ENCODE measurements around the gene ACKR3. TPM values are rescaled to one million over a fixed set of nuclear protein-coding genes. Genes with fewer than 3 reads are reported as not detected.

The ACKR3 gene
- total RNA-seq (10 to 100 TPM; 27.4 to 50.1 (median 33.8) TPM), polyA plus RNA-seq (22.5 TPM)
- long read RNA-seq, donor 1, transcript ACKR3-202 (2 exons, 713 nt): major isoform, 15 of 47 reads
- long read RNA-seq, donor 1, transcript ACKR3-201 (2 exons, 2,203 nt): minor isoform, 12 of 47 reads
- long read RNA-seq, donor 1, partial matches to known transcripts: 6 of 47 reads
- long read RNA-seq, donor 1, other reads (novel, unspliced or antisense): 14 of 47 reads
- long read RNA-seq, donor 2, transcript ACKR3-202 (2 exons, 713 nt): major isoform, 11 of 22 reads
- long read RNA-seq, donor 2, transcript ACKR3-201 (2 exons, 2,203 nt): minor isoform, 6 of 22 reads
- long read RNA-seq, donor 2, partial matches to known transcripts: 0 of 22 reads
- long read RNA-seq, donor 2, other reads (novel, unspliced or antisense): 5 of 22 reads
- long read RNA-seq, donor 3, transcript ACKR3-202 (2 exons, 713 nt): minor isoform, 22 of 114 reads
- long read RNA-seq, donor 3, transcript ACKR3-201 (2 exons, 2,203 nt): major isoform, 56 of 114 reads
- long read RNA-seq, donor 3, partial matches to known transcripts: 20 of 114 reads
- long read RNA-seq, donor 3, other reads (novel, unspliced or antisense): 16 of 114 reads
- long read RNA-seq, donor 4, transcript ACKR3-202 (2 exons, 713 nt): major isoform, 8 of 27 reads
- long read RNA-seq, donor 4, transcript ACKR3-201 (2 exons, 2,203 nt): minor isoform, 7 of 27 reads
- long read RNA-seq, donor 4, partial matches to known transcripts: 0 of 27 reads
- long read RNA-seq, donor 4, other reads (novel, unspliced or antisense): 12 of 27 reads

DNA sequence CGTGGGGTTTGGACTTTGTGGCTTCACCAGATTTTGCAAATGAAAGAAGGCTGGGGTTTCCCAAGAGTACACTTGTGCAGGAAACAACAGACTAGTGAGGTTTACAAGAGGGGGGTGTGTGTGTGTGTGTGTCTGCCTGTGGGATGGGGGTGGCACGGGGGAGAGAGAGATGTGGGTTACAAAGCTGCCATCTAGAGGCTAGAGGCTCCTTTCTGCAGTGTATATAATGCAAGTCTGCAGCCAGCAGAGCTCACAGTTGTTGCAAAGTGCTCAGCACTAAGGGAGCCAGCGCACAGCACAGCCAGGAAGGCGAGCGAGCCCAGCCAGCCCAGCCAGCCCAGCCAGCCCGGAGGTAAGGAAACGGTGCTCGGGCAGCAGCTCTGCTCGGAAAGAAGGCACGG is at the start of gene ACKR3:
TSS of gene ACKR3 (plus strand) at position 253 of the 401 bp plus-strand sequence. CDS start 10,641 bp downstream, outside the sequence.
- Histone ChIP-seq H3K4me1 (ENCODE audit: control insufficient read depth, insufficient read depth, low read length) (peaks cover 2% of the 10 kb centered on the region), H3K4me3 (ENCODE audit: low read length) (peak within 1 kb of the TSS; percentile 79), H3K27me3 (ENCODE audit: control insufficient read depth, insufficient read depth) (no peaks in the 10 kb centered on the region), H3K27ac (ENCODE audit: low read length) (peak within 1 kb of the TSS; percentile 97), H3K9me3 (ENCODE audit: control insufficient read depth, low read length) (no peaks in the 10 kb centered on the region)
- WGBS: 6% methylated on average over 10 of the region's 10 CpGs
- DNase-seq: peak; percentile 82 to 91 (median 90)
- ATAC-seq: peak; percentile 81 to 88
- intact Hi-C loops (cut with DNase I): loop anchor here in 2 of 4 donors (5.0 to 10.0 kb wide), 3 partner anchors 52 to 215 kb away; no protein-coding TSS in a partner anchor

DNA sequence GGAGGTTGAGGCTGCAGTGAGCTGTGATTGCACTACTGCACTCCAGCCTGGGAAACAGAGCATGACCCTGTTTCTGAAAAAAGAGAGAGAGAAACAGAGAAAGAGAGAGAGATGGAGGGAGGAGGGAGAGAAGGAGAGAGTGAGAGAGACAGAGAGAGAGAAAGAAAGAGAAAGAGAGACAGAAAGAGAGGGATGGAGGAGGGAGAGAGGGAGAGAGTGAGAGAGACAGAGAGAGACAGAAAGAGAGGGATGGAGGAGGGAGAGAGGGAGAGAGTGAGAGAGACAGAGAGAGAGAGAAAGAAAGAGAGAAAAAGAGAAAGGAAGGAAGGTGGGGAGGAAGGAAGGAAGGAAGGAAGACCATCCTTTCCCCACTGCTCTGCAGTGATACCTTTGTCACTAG is 48.1 kb upstream of the ACKR3 start:
- H3K9me3 ChIP-seq (ENCODE audit: control insufficient read depth, low read length): no peaks in the 10 kb centered on the region
- H3K27me3 ChIP-seq (ENCODE audit: control insufficient read depth, insufficient read depth): no peaks in the 10 kb centered on the region
- no peak for ATAC-seq
- intact Hi-C loops (cut with DNase I): no loop called here
- peaks cover 3% of the 10 kb centered on the region for H3K4me1 ChIP-seq (ENCODE audit: control insufficient read depth, insufficient read depth, low read length)
- DNase-seq: no peak
- H3K4me3 ChIP-seq (ENCODE audit: low read length): no peak overlapping the region
- no peak overlapping the region for H3K27ac ChIP-seq (ENCODE audit: low read length)

DNA sequence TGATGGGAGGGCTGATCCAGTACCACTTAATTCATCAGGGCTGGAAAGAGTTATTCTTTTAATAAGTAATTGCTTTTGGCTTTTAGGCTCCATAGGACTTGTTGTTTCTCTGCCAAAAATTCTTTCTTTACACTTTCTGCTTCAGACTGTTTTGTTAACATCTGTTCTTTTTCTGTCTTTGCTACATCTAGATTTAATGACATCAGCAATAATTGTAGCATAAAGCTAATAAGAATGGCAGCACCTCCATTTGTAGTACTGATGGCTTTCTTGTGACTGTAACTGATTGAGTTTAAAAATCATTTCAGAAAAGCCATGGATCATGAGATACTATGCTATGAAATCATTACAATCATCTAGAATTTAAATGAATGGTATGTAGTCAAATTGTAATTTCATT is 46.4 kb upstream of the ACKR3 start:
- ATAC-seq: no peak
- intact Hi-C loops (cut with DNase I): no loop called here

DNA sequence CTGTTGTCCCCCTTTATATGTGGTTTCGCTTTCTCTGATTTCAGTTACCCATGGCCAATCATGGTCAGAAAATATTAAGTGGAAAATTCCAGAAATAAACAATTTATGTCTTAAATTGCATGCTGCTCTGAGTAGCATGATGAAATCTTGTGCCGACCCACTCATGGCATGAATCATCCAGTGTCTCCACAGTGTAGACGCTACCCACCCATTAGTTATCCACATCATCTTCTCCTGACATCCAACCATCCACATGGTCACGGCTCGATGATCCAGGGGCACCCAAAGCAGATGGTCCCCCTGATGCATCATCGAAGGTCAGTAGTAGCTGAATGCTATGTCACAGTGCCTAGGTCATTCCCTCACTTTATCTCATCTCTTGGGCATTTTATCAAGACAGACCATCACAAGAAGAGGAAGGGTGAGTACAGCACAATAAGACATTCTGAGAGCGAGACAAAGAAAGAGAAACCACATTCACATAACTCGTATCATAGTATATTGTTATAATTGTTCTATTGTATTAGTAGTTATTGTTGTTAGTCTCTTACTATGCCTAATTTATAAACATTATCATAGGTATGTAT is 44.1 kb upstream of the ACKR3 start:
- no peak for ATAC-seq
- H3K4me3 ChIP-seq (ENCODE audit: low read length): no peak overlapping the region
- H3K9me3 ChIP-seq (ENCODE audit: control insufficient read depth, low read length): no peaks in the 10 kb centered on the region
- H3K27me3 ChIP-seq (ENCODE audit: control insufficient read depth, insufficient read depth): no peaks in the 10 kb centered on the region
- DNase-seq: no peak
- intact Hi-C loops (cut with DNase I): no loop called here
- H3K4me1 ChIP-seq (ENCODE audit: control insufficient read depth, insufficient read depth, low read length): peaks cover 3% of the 10 kb centered on the region
- no peak overlapping the region for H3K27ac ChIP-seq (ENCODE audit: low read length)
- 87% methylated on average over 8 of the region's 8 CpGs for WGBS

More for the DNA sequence above, 46.4 kb upstream of the ACKR3 start:
- no peaks in the 10 kb centered on the region for H3K9me3 ChIP-seq (ENCODE audit: control insufficient read depth, low read length)
- no peak overlapping the region for H3K4me3 ChIP-seq (ENCODE audit: low read length)
- DNase-seq: no peak
- H3K27ac ChIP-seq (ENCODE audit: low read length): no peak overlapping the region
- H3K27me3 ChIP-seq (ENCODE audit: control insufficient read depth, insufficient read depth): no peaks in the 10 kb centered on the region
- H3K4me1 ChIP-seq (ENCODE audit: control insufficient read depth, insufficient read depth, low read length): peaks cover 3% of the 10 kb centered on the region

DNA sequence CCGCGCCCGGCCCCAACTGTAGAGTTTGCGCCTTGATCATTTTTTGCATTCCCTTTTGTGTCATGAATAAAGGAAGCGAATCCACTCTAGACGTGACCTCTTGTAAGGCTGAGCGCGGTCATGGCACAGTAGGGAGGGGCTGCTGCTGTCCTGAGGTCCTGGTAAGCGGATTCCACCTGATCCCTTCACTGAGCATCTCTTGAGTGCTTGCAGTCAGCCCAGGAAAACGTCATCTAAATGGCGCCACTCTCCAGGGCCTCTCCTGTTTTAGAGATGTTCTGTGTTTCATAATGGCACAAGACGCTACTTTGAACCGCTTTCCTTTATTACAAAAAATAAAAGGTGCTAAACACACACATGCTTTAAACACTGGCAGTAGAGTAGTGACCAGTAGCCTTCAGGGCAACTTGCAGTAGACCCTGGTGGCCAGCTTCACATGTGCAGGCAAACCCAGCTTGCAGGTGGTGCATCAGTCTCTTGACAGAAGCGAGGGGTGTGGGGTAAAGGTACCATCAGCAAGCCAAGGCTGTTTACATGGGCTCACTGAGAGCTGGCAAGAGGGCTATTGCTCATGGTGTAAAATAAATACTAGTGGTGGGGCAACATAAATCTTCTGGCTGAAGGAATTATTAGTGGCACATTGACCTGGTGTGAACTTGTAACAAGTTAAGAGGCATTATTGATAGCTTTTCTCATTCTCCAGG is 43.0 kb upstream of the ACKR3 start:
- intact Hi-C loops (cut with DNase I): no loop called here
- 97% methylated on average over 14 of the region's 14 CpGs for WGBS

DNA sequence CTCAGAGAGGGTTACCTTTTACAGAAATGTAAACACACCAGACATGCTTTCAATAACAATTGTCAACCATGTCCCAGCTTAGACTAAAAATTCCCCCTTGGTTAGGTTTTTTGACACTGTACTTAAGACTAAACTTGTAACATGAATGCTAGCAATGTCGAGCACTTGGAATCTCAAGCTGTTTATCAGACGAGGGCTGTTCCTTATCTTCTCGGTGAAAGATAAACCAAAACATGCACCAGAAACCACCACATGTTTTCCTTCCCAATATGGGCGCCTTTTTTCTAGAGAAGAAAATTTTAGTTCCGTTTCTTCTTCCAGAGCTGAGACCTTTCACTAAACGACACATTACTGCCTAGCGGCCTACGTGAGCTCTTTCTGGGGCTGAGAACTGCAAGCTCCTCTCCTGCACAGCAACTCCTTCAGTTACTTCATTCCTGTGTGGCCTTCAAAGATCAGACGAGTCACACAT is 42.4 kb upstream of the ACKR3 start:
- intact Hi-C loops (cut with DNase I): no loop called here
- no peak overlapping the region for H3K4me3 ChIP-seq (ENCODE audit: low read length)
- H3K27ac ChIP-seq (ENCODE audit: low read length): no peak overlapping the region
- WGBS: 67% methylated on average over 9 of the region's 9 CpGs
- no peaks in the 10 kb centered on the region for H3K27me3 ChIP-seq (ENCODE audit: control insufficient read depth, insufficient read depth)
- peaks cover 3% of the 10 kb centered on the region for H3K4me1 ChIP-seq (ENCODE audit: control insufficient read depth, insufficient read depth, low read length)
- no peaks in the 10 kb centered on the region for H3K9me3 ChIP-seq (ENCODE audit: control insufficient read depth, low read length)
- ATAC-seq: no peak
- no peak for DNase-seq

More for the DNA sequence above, 43.0 kb upstream of the ACKR3 start:
- H3K9me3 ChIP-seq (ENCODE audit: control insufficient read depth, low read length): no peaks in the 10 kb centered on the region
- no peaks in the 10 kb centered on the region for H3K27me3 ChIP-seq (ENCODE audit: control insufficient read depth, insufficient read depth)
- no peak overlapping the region for H3K27ac ChIP-seq (ENCODE audit: low read length)
- no peak for ATAC-seq
- H3K4me1 ChIP-seq (ENCODE audit: control insufficient read depth, insufficient read depth, low read length): peaks cover 3% of the 10 kb centered on the region
- no peak overlapping the region for H3K4me3 ChIP-seq (ENCODE audit: low read length)
- DNase-seq: no peak

DNA sequence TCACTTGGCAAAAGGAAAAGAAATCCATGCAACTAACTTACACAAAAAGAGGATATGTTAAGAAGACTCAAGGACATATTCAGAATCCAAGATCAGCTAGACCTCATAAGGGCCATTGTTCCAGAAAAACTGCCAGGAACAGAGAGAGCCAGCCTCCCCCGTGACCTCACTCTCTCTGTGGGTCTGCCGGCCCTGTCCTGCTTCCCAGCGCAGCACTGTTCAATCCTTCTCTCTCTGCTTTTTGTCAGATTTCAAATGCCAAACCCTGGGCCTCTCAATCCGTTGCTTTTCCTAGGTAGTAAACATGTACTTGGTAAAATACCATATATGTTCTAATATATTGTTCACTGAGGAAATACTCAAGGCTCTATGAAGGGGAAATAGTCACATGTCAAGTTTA is 40.0 kb upstream of the ACKR3 start:
- 55% methylated on average over 4 of the region's 4 CpGs for whole genome bisulfite sequencing
- ATAC-seq (no peak), DNase-seq (no peak)
- no peak overlapping the region for H3K27ac ChIP-seq (ENCODE audit: low read length)
- no peaks in the 10 kb centered on the region for H3K27me3 ChIP-seq (ENCODE audit: control insufficient read depth, insufficient read depth)
- peaks cover 1% of the 10 kb centered on the region for H3K4me1 ChIP-seq (ENCODE audit: control insufficient read depth, insufficient read depth, low read length)
- no peaks in the 10 kb centered on the region for H3K9me3 ChIP-seq (ENCODE audit: control insufficient read depth, low read length)
- intact Hi-C loops (cut with DNase I): no loop called here
- no peak overlapping the region for H3K4me3 ChIP-seq (ENCODE audit: low read length)

DNA sequence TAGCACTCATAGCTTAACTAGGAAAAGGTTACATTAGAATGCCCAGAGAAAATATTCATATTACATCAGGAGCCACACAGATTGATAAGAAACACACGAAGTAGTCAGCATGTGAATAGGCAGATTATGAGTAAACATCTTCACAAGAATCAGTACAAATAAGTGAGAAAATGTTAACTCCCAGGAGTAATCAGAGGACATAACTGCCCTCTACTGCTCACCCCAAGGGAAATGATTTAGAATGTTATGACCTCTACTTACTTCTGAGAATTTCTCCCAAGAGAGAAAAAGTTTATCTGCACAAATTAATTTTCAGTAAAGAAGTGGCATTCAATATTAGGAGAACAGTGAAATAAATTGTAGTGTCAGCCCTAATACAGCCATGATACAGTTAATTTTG is 39.1 kb upstream of the ACKR3 start:
- H3K27ac ChIP-seq (ENCODE audit: low read length): no peak overlapping the region
- ATAC-seq (no peak), DNase-seq (no peak)
- no peaks in the 10 kb centered on the region for H3K4me1 ChIP-seq (ENCODE audit: control insufficient read depth, insufficient read depth, low read length)
- H3K9me3 ChIP-seq (ENCODE audit: control insufficient read depth, low read length): no peaks in the 10 kb centered on the region
- intact Hi-C loops (cut with DNase I): no loop called here
- no peaks in the 10 kb centered on the region for H3K27me3 ChIP-seq (ENCODE audit: control insufficient read depth, insufficient read depth)
- 24% methylated on average over 1 of the region's 1 CpG for WGBS
- H3K4me3 ChIP-seq (ENCODE audit: low read length): no peak overlapping the region

DNA sequence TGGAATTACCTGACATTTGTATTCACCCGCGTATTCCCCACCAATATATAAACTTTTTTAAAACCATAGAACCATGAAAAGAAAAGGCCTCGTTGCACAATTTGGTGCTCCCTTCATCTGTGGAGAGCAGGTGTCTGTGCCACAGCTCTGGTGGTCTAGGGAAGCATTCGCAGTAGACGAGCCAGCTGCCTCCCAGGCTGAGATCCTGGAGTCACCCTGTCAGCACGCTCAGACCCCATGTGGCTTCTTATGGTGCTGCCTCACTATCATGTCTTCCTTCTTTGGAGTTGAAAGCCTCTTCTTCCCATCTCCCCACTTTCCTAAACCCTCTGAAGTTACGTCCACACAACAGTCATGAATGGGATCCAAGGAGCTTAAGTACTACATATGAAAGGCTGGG is 38.4 kb upstream of the ACKR3 start:
- ATAC-seq: no peak
- 95% methylated on average over 7 of the region's 7 CpGs for WGBS
- H3K27me3 ChIP-seq (ENCODE audit: control insufficient read depth, insufficient read depth): no peaks in the 10 kb centered on the region
- H3K4me3 ChIP-seq (ENCODE audit: low read length): no peak overlapping the region
- no peak overlapping the region for H3K27ac ChIP-seq (ENCODE audit: low read length)
- DNase-seq: no peak
- intact Hi-C loops (cut with DNase I): no loop called here
- no peaks in the 10 kb centered on the region for H3K9me3 ChIP-seq (ENCODE audit: control insufficient read depth, low read length)
- H3K4me1 ChIP-seq (ENCODE audit: control insufficient read depth, insufficient read depth, low read length): no peaks in the 10 kb centered on the region

DNA sequence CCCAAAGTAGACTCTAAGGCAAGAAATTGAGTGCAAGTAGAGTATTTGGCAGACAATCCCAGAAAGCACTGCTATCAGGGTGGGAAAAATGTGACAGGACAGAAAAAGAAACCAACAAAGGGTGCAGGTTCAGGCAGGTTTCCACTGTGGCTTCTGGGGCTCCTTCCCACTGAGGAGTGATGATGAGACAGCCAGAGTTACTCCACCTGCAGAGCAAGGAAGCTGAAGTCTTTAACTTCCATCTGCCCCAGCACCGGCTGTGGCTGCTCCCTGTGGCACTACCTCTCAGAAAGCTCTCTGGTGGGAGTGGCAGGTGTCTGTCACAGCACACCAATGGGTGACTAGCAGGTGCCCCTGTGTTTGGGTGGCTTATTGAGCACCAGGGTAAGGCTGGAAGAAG is 37.6 kb upstream of the ACKR3 start:
- WGBS: 87% methylated on average over 1 of the region's 1 CpG
- intact Hi-C loops (cut with DNase I): no loop called here

More for the DNA sequence above, 37.6 kb upstream of the ACKR3 start:
- Histone ChIP-seq H3K9me3 (ENCODE audit: control insufficient read depth, low read length) (no peaks in the 10 kb centered on the region), H3K27ac (ENCODE audit: low read length) (no peak overlapping the region), H3K4me1 (ENCODE audit: control insufficient read depth, insufficient read depth, low read length) (no peaks in the 10 kb centered on the region), H3K4me3 (ENCODE audit: low read length) (no peak overlapping the region), H3K27me3 (ENCODE audit: control insufficient read depth, insufficient read depth) (no peaks in the 10 kb centered on the region)
- DNase-seq: no peak
- ATAC-seq: no peak
